Endodermal cell (in vitro differentiated cells): ENCODE results near the gene RAPGEF4. TPM values are rescaled to one million over a fixed set of nuclear protein-coding genes. Genes with fewer than 3 reads are reported as not detected.

Experiments
- DNase-seq: peaks from one replicate; pipeline ENCODE4 v3.0.0-alpha.2; 2017
- H3K27ac ChIP-seq: 2 replicates; pipeline ENCODE4 v1.5.1; 2013; ENCODE audit warnings: mild to moderate bottlenecking, low read depth, low read length, moderate library complexity
- H3K27me3 ChIP-seq: 2 replicates; pipeline ENCODE4 v1.6.1; 2013; ENCODE audit warnings: mild to moderate bottlenecking, low read length, moderate library complexity; ENCODE audit not compliant: insufficient read depth, control insufficient read depth, poor library complexity, severe bottlenecking
- H3K36me3 ChIP-seq: 2 replicates; pipeline ENCODE4 v1.7.0; 2013; ENCODE audit warnings: mild to moderate bottlenecking, low read length, moderate library complexity; ENCODE audit not compliant: control insufficient read depth, insufficient read depth
- H3K4me1 ChIP-seq: one replicate; pipeline ENCODE4 v1.7.0; 2013; ENCODE audit warnings: low read length; ENCODE audit not compliant: control insufficient read depth, insufficient read depth
- H3K4me3 ChIP-seq: 2 replicates; pipeline ENCODE4 v1.5.1; 2013; ENCODE audit warnings: mild to moderate bottlenecking, low read length, moderate library complexity
- H3K9ac ChIP-seq: 2 replicates; pipeline ENCODE4 v1.6.1; 2013; ENCODE audit warnings: mild to moderate bottlenecking, low read length, moderate library complexity; ENCODE audit not compliant: poor library complexity, severe bottlenecking; ENCODE audit errors: extremely low read depth
- H3K9me3 ChIP-seq: 2 replicates; pipeline ENCODE4 v1.6.1; 2013; ENCODE audit warnings: mild to moderate bottlenecking, low read length, moderate library complexity; ENCODE audit not compliant: control insufficient read depth
- H3K27ac Mint-ChIP-seq: 2 replicates; pipeline ENCODE4 v1.8.0; 2020; ENCODE audit warnings: mixed read lengths
- H3K27me3 Mint-ChIP-seq: 2 replicates; pipeline ENCODE4 v1.8.0; 2021; ENCODE audit warnings: mild to moderate bottlenecking, mixed read lengths; ENCODE audit not compliant: insufficient read depth
- H3K36me3 Mint-ChIP-seq: 2 replicates; pipeline ENCODE4 v1.8.0; 2020; ENCODE audit warnings: low read depth, mixed read lengths
- H3K4me1 Mint-ChIP-seq: 2 replicates; pipeline ENCODE4 v1.8.0; 2020; ENCODE audit warnings: mixed read lengths
- H3K4me3 Mint-ChIP-seq: 2 replicates; pipeline ENCODE4 v1.8.0; 2020; ENCODE audit warnings: mild to moderate bottlenecking, moderate library complexity, mixed read lengths
- H3K9me3 Mint-ChIP-seq: 2 replicates; pipeline ENCODE4 v1.8.0; 2020; ENCODE audit warnings: mild to moderate bottlenecking, mixed read lengths
- CTCF ChIP-seq: fragments of 200-600 bp; sonication (generic); conservative IDR thresholded peaks from 2 replicates; pipeline ENCODE4 v1.5.0; 2021; ENCODE audit warnings: antibody characterized with exemption, mild to moderate bottlenecking
- WGBS, 2 experiments: methylation state at CpG; one replicate each; pipeline versions ENCODE4 v1.1.5 to v1.1.7; 2013; ENCODE audit warnings: missing lambda C conversion rate in 2 of 2, mixed read lengths in 1 of 2; ENCODE audit not compliant: insufficient coverage in 1 of 2, insufficient read length in 1 of 2; 5-methylcytosine and 5-hydroxymethylcytosine counted together
- total RNA-seq, 2 donors: library from RNA; stranded (reverse); fragmentation: NEBNext Ultra II Directional in 1 of 2; extraction: Animal tissue kit (Norgen Biotek cat#: 25700) in 1 of 2; gene quantifications; 2 replicates in 1 of 2; 3 replicates in 1 of 2; pipeline ENCODE4 v1.2.1, GENCODE V29; 2021

The RAPGEF4 gene
- total RNA-seq, 2 donors from 2014 or later, result 0.77 to 0.88 TPM

DNA sequence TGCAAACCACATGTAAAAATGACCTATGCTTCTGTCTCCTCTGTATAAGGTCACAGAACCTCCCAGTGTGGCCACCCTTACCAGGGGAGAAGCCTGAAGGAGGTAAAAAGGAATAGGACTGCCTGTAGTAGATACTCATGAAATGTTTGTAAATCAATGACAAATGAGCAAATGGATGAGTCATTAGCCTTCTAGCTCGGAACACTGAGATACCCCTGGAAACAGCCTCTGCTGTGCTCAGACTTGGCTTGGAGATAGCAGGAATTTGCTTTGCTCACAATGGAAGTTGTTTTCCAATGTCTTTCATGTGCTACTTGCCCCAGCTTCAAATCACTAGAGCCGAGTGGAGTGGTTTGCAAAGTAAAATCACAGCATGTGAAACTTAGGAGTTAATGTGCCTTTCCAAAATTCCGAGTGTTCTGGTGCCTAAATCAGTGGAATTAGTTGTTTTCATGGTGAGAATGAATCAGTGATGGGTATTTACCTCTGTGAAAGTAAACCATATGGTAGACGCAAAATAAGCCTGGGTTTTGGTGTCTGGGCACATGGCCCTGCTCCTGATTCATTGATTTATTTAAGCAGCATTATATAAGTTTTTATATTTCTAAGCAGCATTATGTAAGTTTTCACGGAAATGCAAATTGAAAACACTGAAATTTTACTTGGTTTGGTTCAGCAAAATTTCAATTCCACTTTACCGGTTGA is 186.0 kb downstream of the RAPGEF4 start:
- 83 to 86% methylated on average over 5 to 6 of the region's 6 CpGs for WGBS, 2 experiments
- no peaks in the 10 kb centered on the region for H3K36me3 Mint-ChIP-seq

GRCh38 chr2:172922306-172922705 is 186.7 kb downstream of the RAPGEF4 start:
- Histone ChIP-seq H3K27ac (no peak overlapping the region), H3K9ac (no peak overlapping the region), H3K9me3 (no peaks in the 10 kb centered on the region), H3K4me1 (peaks cover 3% of the 10 kb centered on the region), H3K4me3 (no peak overlapping the region), H3K36me3 (no peaks in the 10 kb centered on the region), H3K27me3 (no peaks in the 10 kb centered on the region)
- no peaks in the 10 kb centered on the region for H3K36me3 Mint-ChIP-seq
- WGBS, 2 experiments, result 96% methylated on average over 2 of the region's 2 CpGs; no CpG with 5 or more reads in 1 of the 2 experiments
- H3K27ac Mint-ChIP-seq, result no peak overlapping the region
- no peak overlapping the region for H3K4me3 Mint-ChIP-seq
- no peaks in the 10 kb centered on the region for H3K9me3 Mint-ChIP-seq
- H3K27me3 Mint-ChIP-seq, result no peaks in the 10 kb centered on the region
- H3K4me1 Mint-ChIP-seq, result peaks cover 6% of the 10 kb centered on the region
- DNase-seq, result no peak
- no peak for TF ChIP-seq CTCF

More for the DNA sequence above, 186.0 kb downstream of the RAPGEF4 start:
- no peaks in the 10 kb centered on the region for H3K9me3 Mint-ChIP-seq
- H3K9me3 ChIP-seq, result no peaks in the 10 kb centered on the region
- peaks cover 3% of the 10 kb centered on the region for H3K4me1 ChIP-seq
- peaks cover 6% of the 10 kb centered on the region for H3K4me1 Mint-ChIP-seq
- H3K27me3 Mint-ChIP-seq, result no peaks in the 10 kb centered on the region
- no peak for TF ChIP-seq CTCF
- H3K9ac ChIP-seq, result no peak overlapping the region
- no peak overlapping the region for H3K27ac Mint-ChIP-seq
- DNase-seq, result no peak
- H3K36me3 ChIP-seq, result no peaks in the 10 kb centered on the region
- no peak overlapping the region for H3K4me3 ChIP-seq
- H3K27ac ChIP-seq, result no peak overlapping the region
- no peaks in the 10 kb centered on the region for H3K27me3 ChIP-seq
- H3K4me3 Mint-ChIP-seq, result no peak overlapping the region

GRCh38 chr2:172922815-172923214 is 187.2 kb downstream of the RAPGEF4 start:
- H3K4me3 ChIP-seq, result no peak overlapping the region
- Mint-ChIP-seq H3K4me1 (peaks cover 6% of the 10 kb centered on the region), H3K9me3 (no peaks in the 10 kb centered on the region), H3K27me3 (no peaks in the 10 kb centered on the region), H3K4me3 (no peak overlapping the region), H3K27ac (no peak overlapping the region), H3K36me3 (no peaks in the 10 kb centered on the region)
- no peaks in the 10 kb centered on the region for H3K36me3 ChIP-seq
- H3K27ac ChIP-seq, result no peak overlapping the region
- DNase-seq, result no peak
- 93 to 100% methylated on average over 3 to 4 of the region's 4 CpGs for WGBS, 2 experiments
- no peak for TF ChIP-seq CTCF
- no peaks in the 10 kb centered on the region for H3K9me3 ChIP-seq
- no peak overlapping the region for H3K9ac ChIP-seq
- H3K27me3 ChIP-seq, result no peaks in the 10 kb centered on the region
- H3K4me1 ChIP-seq, result peaks cover 3% of the 10 kb centered on the region
